ENCODE results near the gene RSPH1.

Gene RSPH1

DNA sequence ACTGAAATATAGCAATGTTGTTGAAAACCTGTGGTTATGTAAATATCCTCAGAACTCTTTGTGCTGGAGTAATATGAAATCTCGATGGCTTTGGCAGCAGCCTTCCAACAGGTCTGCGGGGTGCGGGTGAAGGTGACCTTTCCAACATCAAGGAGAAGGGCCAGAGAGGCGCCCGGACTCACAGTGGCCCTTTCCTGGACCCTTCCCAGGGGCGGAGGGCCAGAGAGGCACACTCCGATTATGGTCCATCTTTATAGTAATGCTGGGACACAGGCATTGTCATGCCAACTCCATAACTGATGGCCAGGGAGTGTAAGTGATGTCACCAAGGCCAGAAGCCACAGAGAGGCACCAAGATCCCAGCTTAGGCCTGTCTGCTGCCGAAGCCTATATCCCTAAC, 35.7 kb upstream of the RSPH1 start:
- FAIRE-seq: no peak

DNA sequence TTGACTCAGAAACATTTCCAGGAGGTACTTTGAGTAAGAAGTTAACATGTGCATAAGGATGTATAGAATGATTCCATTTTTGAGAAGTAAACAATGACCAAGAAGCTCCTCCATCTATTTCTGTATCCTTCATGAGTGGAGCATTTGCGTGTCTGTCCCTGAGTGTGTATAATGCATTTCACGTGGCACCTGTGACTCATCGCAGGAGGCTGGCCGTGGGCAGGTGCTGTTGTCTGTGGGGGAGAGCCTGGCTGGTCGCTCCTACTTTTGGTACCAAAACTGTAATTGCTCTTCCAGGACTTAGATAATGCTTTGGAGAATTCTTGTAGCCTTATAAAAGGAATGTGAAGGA, 34.1 kb upstream of the RSPH1 start:
- FAIRE-seq: no peak

DNA sequence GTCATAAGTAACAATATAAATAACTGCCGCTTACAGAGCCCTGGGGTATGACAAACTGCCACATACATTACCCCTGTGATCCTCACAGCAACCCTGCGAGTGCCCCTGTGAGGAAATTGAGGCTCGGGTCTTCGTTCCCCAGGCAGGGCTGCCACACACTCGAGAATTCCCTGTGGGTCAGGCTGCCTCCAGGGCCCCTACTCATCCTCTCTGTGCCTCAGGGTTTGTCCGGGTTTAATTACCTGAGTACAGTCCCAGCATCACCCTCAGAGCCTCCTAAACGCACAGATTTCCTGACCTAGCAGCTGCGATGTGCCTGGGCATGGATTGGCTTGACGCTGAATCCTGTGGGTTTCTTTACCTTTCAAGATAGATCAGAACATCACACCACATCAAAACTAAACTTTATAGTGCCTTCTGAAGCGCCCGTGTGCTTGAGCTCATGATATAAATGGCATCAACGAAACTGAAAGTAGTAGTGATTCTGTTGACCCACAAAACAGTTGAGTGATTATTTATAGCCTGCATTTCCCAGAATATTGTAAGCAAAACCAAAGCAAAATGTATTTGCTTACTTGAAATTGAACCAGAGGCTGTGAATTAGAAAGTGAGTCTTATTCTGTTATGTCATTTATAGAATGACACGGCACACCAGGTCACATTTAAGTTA, 31.6 kb upstream of the RSPH1 start:
- no peak for FAIRE-seq

DNA sequence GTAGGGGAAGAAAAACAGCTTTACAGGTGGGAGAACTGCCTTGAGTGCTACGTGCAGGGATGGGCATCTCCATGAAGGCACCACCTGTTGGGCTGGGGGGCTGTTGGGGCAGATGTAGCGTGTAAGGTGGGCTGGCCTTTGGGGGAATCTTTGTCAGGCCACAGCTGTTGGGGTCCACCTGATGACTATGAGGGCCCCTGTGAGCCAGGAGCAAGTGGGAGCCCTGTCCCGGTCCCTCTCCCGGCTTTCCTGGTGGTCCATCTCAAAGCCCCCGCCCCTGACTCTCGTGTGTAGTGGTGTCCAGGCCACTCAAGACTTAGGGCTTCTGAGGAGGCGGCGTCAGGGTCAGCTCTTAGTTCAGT, 31.1 kb upstream of the RSPH1 start:
- FAIRE-seq: no peak

DNA sequence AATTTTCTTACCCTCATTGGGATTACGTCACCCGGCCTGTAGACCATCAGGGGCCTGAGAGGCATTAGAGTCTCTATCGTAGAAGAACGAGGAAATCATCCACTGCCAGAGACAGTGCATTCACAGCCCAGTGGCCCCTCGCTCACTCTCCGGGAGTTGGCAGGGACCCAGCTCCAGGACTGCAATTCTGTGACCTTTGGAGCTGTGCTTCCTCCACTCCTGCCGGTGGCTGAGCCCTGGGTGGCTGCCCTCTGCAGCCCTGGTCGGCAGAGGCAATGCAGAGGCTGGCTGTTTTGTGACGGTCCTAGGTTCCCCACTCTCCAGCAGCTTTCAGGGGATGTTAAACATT, 30.3 kb upstream of the RSPH1 start:
- FAIRE-seq: no peak

DNA sequence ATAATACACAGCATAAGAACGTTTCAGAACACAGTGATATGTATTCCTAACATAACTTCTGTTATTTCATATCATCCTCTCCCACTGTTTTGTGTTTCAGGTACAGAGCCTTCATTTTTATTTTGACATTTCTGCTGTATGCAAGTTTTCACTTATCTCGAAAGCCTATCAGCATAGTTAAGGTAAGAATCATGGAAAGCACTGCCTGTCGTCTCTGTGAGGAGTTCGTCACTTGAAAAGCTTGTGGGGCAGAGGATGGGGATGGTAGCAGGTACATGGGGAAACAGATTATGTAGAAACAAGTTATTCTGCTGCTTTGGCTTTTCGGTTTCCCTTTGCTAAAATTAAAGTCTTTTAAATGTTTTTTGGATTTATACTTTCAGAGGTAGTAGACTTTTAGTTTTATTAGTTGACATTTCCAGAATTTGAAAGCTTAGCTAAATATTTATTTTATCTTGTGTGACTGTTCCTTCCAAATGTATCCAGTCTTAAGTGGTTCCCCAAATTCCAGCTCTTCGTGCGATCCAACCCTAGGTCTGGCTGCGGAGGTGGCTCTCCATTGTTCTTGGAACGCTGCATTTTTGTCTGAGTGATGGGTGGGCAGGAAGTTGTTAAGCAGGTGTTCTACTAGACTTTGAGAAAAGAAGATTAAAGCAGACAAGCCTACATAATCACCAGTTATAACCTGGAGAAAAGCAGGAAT, 29.8 kb upstream of the RSPH1 start:
- FAIRE-seq: no peak

DNA sequence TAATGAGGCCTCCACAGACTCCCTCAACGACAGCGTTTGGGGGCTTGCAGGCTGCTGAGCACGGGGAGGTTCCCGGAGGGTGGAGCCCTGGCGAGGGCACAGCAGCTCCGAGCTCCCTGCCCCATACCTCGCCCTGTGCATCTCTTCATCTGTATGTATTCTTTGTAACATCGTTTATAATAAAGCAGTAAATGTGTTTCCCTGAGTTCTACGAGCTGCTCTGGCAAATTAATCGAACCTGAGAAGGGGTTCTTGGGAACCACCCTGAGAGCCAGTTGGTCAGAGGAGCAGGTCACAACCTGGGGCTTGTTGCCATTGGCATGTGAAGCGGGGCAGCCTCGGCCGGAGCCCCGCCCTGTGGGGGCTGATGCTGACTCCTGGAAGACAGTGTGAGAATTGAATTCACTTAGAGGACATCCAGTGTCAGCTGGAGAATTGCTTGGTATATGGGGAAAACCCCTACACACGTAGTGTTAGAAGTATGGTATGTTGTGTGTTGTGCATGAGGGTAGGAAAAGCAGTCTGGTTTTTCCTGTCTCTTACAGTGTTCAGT, 29.1 kb upstream of the RSPH1 start:
- no peak for FAIRE-seq

DNA sequence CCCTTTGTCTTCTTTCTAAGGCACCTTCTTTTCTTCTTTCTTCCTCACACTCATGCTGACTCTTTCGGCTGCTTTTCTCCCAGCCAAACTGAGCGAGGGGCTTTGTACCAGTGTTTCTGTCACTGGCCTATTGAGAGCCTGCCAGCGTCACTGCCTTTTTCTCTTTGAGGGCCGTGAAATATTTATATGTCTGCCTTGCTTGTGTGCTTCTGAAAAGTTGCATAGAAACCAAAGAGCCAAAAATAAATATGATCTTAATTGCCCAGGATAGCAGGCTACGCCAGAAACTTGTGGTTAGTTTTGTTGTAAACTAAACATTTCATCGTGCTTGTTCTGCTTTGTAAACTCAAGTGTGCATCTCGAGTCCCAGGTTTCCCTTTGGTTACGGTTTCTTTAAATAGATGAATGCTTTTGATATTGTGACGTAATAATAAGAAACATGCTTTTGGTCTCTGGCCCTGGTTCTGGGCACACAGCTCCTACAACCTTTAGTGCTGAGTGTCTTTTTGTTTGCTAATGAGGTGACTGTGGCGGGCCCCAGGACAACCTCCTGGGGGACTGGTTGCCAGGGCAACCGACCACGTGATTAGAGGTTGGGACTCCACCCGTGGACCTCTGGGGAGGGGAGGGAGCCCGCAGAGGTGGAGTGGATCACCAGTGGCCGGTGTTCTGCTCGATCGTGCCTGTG, 28.5 kb upstream of the RSPH1 start:
- no peak for FAIRE-seq

DNA sequence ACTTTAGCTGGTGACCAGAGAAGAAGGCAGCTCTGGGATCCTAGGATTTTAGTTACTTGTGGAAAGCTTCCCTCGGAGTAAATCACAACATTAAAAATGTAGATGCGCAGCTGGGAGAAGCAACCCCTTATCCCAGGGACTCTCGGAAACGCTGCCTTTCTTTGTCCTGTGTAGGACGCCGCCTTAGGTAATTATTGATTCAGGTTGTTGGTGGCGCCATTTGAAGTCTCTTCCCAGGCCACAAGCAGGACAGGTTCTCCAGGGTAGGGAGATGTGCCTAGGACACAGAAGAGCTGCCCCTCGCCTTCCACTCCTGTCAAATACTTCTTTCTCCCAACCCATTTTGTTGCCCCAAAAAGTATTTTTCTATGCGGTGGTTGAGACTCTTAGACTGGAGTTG, 27.9 kb upstream of the RSPH1 start:
- no peak for FAIRE-seq

DNA sequence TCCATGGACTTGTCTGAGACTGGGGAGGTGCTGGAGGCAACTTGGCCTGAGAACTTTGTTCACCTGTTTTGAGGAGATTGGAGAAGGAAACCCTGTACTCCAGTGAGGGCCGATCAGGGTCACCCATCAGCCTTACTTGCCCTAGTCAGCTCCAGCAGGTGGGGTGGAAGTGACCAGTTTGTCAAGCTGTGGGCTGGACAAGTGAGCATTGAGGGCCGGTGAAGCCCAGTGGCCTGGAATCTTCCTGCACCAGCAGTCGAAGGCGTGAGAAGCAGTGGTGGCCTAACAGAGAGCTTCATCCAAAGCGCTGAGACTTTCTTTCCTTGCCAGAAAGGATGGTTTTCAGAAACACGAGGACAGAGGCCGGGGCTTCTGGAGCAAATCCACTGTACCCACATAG, 27.2 kb upstream of the RSPH1 start:
- no peak for FAIRE-seq

DNA sequence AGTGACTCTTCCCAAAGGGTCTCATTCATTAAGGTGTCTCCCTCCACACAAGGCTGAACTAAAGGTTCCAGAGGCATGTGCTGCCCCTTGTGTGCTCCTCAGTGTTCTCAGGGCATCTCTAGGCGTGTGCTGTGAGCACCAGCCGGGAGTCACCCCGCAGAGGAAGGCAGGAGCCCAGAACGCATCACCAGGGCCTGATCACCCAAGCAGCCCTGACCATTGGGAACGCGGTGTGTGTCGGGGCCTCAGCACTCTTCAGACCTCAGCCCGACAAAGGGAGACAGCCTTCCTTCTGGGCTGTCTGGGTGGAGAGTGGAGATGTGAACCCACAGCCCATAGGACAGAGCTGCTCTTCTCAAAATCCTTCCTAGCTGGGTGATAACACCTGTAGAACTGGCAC, 26.7 kb upstream of the RSPH1 start:
- FAIRE-seq: no peak

DNA sequence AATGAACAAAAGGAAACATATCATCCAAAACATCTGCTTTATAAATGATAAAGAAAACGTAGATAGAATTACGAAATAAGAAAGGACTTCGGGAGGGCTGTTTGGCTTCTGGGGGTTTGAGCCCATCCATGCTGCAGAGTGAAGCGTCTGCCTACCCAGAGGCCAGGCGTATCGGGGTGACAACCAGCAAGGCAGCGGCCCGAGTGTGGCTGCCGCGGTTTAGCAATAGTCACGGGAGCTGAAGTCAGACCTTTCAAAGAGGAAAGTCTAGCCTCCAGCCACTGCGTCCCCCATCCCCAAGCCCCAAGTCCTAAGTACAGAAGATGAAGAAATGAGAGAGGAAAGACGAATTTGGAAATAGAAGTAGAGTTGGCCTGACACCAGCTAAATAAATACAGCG, 26.2 kb upstream of the RSPH1 start:
- no peak for FAIRE-seq

DNA sequence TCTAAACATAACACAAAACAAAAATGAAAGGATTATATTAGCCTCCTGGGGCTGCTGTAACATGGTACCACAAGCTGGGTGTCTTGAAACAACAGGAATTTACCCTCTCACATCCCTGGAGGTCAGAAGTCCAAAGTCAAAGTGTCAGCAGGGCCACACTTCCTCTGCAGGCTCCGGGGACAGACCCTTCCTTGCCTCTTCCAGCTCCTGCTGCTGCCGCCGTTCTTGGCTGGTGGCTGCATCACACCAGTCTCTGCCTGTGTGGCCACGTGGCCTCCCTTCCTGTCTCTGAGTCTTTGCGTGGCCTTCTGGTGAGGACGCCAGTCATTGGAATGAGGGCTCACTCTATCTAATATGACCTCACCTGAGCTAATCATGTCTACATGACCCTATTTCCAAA, 25.8 kb upstream of the RSPH1 start:
- FAIRE-seq: no peak

DNA sequence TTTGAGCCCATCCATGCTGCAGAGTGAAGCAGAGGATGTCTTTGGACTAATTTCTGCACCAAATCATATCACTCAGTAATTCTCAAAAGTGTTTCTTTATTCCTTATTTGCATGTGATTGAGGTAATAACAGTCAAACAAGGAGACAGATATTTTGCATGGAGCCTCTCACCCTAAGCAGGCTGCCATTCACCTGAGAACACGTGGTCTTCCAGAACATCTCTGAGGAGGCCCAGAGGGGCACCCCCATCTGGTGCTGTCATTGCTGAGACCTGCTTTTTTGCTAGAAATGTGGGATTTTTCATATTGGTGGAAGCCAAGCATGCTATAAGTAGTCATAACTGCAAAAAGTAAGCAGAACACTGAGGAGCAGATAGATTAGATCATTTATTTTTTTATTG, 25.4 kb upstream of the RSPH1 start:
- FAIRE-seq: no peak

DNA sequence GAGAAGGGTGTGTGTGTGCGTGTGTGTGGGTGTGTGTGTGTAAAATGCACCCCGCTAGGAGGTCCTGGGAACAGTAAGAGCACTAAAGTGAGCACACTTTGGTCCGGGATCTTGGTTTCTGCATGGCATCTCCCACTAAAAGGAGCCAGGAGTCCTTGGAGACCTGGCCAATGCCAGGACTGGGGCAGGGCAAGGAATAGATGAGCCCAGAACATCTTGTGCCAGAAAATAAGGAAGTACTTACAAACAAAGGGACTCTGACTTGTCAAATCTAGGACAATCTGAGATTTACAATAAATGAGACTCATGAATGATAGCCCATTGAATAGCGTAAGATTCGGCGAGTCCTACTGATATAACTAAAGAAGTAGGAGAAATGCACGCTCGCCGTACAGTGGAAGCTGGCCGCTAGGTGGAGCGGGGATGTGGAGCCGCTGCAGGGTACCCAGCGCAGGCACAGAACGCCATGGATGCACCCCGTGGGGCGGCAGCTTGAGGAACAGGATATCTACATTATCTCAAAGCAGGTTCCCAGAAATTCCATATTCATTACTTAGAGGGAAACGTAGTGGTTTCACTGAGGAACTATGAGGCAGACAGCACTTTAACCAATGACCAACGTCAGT, 24.7 kb upstream of the RSPH1 start:
- FAIRE-seq: no peak

DNA sequence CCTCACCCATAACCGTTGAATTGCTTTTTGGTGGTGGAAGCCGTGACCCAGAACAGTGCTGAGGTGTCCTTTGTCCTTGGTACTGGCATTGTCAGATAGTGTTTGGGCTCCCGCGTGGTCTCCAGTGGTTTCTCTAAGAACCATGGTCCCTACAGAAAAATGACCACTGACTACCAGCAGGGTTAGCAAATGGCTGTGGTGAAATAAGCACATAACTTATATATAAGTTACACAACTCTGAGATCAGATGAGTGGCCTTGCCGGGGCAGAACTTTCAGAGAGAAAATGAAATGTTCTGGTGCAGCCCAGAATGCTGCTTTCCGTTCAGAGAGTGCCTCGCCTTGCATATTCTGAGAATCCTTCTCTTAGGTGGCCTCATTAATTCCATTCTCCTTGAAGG, 22.6 kb upstream of the RSPH1 start:
- FAIRE-seq: no peak

DNA sequence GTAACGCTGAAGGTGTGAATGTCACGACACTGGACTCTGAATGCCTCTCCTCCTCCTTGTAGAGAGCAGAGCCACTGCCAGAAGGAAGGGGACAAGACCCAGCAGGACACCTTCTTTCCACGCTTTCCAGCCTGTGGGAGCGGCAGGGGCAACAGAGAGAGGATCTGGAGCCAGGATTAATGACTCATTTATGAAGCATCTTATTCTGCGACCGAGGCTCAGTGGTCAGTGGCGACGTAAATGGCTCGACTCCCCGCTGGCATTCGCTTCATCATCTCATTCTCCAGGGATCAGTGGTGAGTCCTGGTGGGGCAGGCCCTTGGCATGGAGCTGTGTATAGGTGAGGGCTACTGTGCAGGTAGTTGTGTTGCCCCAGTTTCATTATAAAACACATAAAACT, 22.2 kb upstream of the RSPH1 start:
- FAIRE-seq: no peak

DNA sequence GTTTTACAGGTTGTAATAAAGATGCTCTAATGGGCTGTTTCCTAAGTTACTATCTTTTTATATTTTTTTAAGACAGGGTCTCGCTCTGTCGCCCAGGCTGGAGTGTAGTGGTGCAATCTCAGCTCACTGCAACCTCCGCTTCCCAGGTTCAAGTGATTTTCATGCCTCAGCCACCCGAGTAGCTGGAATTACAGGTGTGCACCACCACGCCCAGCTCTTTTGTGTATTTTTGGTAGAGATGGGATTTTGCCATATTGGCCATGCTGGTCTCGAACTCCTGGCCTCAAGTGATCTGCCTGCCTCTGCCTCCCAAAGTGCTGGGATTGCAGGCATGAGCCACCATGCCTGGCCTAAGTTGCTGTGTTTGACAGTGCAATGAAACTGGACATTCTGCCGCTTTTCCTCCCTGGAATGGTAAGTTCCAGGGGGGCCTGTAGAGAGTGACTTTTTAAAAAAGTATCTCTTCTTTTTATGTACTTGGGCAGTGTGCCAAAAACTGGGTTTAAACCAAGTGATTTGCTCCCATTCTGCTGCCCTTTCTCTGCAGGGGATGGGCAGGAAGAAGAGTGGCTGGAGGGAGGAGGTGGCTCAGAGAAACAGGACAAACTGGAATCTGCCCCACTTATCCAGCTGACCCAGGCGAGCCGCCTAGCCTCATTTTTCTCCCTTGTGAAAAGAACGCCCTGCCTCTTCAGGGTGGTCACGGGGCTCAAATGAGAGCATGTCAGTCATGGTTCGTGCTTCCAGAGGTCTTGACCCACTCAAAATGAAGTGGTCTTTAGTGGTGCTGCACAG, 19.9 kb upstream of the RSPH1 start:
- no peak for FAIRE-seq

DNA sequence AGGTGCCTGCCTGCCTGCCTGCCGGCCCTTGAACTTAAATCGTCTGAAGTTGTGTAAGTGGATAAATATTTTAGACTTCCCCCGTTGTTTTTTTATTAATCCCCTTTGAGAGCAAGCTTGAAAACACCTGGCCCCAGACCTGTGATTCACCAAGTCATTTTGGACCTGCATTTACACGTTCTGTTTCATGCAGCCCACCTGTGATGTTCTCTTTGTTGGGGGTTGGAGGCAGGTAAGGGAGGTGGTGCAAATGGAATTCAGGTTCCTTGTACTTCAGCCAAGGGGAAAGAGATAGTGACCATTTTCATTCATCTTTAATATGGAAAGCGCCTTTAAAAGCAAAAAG, 18.8 kb upstream of the RSPH1 start:
- no peak for FAIRE-seq

DNA sequence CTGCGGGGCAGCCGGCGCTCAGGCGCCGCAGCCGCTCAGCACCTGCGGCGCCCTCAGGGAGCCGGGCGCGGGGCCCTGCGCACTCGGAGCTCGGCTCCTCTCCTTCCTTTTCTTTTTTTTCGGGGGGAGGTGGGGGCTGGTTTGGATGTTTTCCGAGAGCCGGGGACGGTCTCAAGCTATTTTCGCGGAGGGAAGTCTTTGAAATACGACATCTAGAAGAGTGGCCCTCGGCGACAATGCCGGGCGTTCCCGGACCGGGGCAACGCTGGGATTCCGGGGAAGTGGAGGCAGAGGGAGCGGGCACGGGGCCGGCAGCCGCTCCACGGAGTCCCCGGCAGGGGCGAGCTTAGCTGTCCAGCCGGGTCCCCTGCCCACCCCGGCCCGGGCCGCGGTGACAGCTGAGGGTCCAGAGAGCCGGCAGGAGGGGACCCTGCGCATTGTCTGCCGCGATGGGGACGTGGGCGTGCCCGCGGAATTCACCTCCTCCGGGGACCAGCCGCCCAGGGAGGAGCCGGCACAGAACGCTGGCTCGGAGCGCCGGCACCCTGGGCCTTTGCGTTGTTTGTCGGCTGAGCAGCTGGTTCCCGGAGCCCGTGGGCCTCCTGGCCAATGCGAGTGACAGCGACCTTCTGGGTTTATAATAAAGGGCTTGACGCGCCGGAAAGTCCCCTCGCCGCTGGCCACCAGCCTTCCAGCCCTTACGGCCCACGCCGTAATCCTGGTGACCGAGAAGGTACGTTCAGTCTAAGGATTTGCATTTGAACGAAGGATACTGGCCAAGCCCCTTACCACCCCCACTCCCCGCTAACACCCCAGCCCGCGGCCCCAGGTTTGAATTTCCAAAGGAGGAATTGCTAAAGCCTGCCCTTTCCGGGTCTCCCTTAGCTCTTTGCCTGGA, 18.2 kb upstream of the RSPH1 start:
- FAIRE-seq: no peak

DNA sequence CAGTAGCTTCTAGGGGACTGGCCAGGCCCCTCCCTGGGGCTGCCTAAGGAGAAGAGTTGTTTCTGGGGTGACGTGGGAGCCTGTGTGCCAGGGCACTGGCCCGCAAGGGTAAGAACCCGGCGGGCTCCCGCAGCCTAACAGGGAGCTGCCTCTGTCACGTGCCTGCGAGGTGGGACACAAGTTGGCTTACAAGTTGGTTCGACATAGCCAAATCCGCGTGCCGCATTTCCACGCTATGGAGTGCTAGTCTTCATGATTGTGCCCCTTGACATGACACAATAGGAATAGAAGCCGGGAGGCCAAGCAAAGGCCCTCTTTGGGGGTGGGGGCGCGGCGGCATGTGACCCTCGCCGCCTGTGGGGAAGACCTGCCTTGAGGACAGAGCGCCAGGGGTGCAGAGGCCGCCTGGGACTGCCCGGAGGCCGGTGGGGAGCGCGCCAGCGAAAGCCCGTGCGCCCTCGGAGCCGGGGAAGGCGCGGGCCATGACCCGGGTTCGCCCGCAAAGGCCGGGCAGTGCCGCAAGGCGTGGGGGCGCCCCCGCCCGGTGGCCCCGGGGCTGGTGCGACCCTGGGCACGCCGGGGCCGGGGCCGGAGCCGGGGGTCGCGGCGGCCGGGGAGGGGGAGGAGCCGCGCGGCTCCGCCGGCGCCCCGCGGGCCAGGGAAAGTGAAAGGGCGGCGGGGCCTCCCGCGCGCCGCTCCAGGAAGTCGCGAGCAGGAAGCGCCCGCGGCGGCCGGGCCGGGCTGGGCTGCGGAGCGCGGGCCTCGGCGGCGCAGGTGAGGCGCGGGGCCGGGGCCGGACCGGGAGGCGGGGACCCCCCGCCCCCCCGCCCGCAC, 17.3 kb upstream of the RSPH1 start, which contains the start of gene SLC37A1:
Gene SLC37A1 (plus strand): TSS at position 702 of the 834 bp plus-strand sequence. CDS start 4,603 bp downstream, outside the sequence.
- FAIRE-seq: no peak

All from TTC549 (cell line).